Thyroid gland (tissue), 4 donors: ENCODE data around the gene P2RY8.

Experiments
- CTCF ChIP-seq, 6 experiments: fragments of 200-600 bp in 3 of 6; fragments of 450-650 bp in 3 of 6; sonication (generic) in 3 of 6; IDR thresholded peaks; one replicate each; pipeline ENCODE4 v1.5.1; 2016 to 2019; ENCODE audit warnings: antibody characterized with exemption in 6 of 6, mild to moderate bottlenecking in 2 of 6, inconsistent platforms in 1 of 6, moderate library complexity in 1 of 6
- POLR2A ChIP-seq, 2 donors: fragments of 450-650 bp; IDR thresholded peaks; one replicate each; pipeline ENCODE4 v1.6.1; 2017; ENCODE audit warnings: antibody characterized with exemption in 2 of 2, mild to moderate bottlenecking in 2 of 2, moderate library complexity in 1 of 2

DNA sequence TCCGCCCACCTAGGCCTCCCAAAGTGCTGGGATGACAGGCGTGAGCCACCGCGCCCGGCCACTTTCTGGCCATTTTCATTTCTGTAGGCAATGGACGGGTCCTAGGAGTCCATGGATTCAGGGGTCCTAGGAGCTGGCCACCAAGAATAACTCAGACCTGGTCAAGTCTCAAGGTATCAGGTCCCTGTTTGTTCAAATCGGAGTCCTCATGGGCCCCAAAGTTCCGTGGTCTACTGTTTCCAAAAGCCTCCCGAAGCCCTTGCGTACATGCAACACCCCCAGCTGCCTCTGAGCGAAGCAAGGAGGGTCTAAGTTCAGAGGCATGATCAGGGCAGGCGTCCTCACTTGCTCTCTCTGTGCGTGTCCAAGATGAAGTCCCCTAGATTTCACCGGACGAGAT, 30.1 kb downstream of the P2RY8 start:
- no peak for TF ChIP-seq CTCF (IDR thresholded peaks at IDR 0.05)
- TF ChIP-seq POLR2A (IDR thresholded peaks at IDR 0.05), result no peak
